GM18519 (cell line): ENCODE results near the gene ACTR5.
"Not testable (repeated sequence)": the region's sequence is repeated elsewhere in the genome, so short reads cannot be mapped to it uniquely, and the experiment has no call there.

Experiments
- ATAC-seq: cut with Tn5 transposase; IDR thresholded peaks from one replicate; pipeline ENCODE4 v1.9.1; 2021; ENCODE audit warnings: mild to moderate bottlenecking, moderate library complexity; ENCODE audit not compliant: unreplicated experiment, low FRiP score

The ACTR5 gene

GRCh38 chr20:38804682-38805501, 56.6 kb downstream of the ACTR5 start:
- ATAC-seq: no peak

GRCh38 chr20:38805502-38805957, 57.3 kb downstream of the ACTR5 start, which contains the start of gene PPP1R16B:
PPP1R16B (plus strand) TSS chr20:38805697; CDS start chr20:38835926, 30,229 bp downstream.
- ATAC-seq: peak; percentile 39

DNA sequence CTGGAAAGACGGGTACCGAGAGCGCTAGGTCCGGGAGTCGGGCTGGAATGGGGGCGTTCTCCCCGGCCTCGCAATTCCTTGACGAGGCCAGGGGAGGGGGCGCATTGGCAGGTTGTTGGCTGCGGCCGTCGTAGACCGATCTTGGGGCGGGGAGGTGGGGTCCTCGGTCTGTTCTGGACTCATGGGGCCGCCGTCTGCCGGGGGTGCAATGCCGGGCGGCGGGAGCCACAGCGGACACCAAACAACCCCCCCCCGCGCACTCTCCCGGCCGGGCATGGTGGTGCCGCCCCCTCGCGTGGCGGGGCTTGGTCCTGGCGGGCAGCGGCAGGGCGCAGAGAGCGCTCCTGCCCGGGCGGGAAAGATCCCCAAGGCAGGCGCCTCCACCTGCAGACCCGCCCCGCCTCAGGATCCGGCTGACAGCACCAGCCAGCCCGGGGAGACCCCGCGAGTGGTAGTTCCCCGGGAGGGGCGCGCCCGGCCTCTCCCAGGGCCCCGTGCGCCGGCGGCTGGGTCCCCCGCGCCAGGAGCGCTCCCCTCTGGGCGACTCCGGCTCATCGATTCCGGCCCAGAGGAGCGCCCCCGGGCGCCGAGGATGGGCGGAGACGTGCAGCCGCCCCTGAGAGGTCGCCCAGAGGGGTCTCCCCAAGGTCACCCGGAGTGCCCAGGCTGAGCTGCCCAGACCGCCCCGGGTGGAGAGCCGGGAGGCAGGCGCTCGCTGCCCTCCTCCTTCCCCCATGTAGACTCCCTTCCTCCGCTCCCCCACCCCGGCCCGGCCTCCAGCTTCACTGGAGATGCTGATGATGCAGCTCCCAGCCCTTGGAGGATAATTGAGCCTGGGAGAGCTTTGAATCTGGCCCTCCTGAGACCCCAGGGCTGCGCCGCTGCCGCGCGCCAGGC, 57.9 kb downstream of the ACTR5 start:
- ATAC-seq: no peak

DNA sequence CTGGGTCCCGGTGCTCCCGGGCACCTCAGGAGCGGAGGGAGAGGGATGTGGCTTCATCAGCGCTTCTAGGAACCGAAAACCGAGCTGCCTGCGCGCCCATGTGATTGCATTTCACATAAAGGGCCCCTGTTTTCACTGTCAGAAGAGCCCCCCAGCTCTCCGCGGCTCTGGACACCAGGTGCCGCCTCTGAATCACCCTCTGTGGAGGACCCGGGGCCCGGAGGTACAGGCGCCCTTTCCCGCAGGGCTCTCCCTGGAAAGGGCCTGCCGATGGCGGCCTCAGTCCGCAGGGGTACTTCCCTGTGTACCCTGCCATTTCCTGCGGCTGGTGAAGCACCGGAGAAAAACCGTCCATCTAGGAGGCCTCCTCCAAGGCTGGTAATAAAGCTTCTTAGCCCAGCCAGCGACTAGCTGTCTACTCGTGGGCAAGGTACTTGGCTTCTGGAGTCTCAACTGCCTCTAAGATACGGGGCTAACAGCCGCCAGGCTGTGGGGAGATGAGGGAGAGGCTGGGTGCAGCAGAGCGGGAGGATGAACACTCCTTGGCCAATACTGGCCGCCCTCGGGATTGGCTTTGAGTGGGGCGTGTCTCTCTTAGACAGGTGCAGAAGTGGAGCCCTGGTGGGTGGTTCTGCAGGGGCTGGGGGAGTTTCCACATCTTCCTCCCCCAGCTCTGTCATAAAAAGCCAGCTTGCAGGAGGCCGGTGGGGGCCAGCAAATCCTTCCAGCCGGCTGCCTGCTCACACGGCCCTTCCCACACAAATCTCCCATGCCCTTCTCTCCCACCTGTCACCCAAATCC, 58.8 kb downstream of the ACTR5 start:
- no peak for ATAC-seq

GRCh38 chr20:38809942-38810341, 61.7 kb downstream of the ACTR5 start:
- no peak for ATAC-seq

GRCh38 chr20:38810926-38811630, 62.8 kb downstream of the ACTR5 start:
- no peak for ATAC-seq

DNA sequence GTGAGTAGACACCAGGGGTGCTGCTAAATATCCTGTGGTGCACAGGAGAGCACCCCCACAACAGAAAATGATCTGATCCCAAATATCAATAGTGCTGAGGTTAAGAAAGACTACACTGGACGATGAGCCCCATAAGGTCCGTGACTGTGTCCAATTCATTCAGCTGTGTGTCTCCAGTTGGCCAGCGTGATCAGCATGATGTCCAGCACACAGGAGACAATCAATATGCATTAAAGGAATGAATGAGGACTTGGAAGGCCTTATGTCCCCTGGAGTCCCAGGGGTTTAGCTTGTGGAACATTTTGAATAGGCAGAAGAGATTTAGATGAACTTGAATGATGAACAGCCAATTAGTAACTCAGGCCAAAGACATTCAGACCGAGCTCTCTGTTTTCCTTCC, 63.5 kb downstream of the ACTR5 start:
- no peak for ATAC-seq

GRCh38 chr20:38812182-38812581, 63.9 kb downstream of the ACTR5 start:
- no peak for ATAC-seq

- ATAC-seq: no peak
Measured at GRCh38 chr20:38812709-38813573, 64.7 kb downstream of the ACTR5 start.

DNA sequence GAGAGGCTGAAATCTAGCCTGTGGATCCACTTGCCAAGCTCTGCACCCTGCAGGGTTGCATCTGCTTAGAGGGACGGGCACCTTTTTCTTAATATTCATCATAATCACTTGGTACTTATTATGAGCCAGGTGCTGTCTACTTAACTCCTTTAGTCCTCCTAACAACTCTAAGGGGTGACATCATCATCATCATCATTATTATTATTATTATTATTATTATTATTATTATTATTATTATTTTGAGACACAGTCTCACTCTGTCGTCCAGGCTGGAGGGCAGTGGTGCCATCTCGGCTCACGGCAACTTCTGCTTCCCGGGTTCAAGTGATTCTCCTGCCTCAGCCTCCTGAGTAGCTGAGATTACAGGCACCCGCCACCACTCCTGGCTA, 65.3 kb downstream of the ACTR5 start:
- not testable (repeated sequence) for ATAC-seq

GRCh38 chr20:38815446-38815845, 67.2 kb downstream of the ACTR5 start:
- no peak for ATAC-seq

DNA sequence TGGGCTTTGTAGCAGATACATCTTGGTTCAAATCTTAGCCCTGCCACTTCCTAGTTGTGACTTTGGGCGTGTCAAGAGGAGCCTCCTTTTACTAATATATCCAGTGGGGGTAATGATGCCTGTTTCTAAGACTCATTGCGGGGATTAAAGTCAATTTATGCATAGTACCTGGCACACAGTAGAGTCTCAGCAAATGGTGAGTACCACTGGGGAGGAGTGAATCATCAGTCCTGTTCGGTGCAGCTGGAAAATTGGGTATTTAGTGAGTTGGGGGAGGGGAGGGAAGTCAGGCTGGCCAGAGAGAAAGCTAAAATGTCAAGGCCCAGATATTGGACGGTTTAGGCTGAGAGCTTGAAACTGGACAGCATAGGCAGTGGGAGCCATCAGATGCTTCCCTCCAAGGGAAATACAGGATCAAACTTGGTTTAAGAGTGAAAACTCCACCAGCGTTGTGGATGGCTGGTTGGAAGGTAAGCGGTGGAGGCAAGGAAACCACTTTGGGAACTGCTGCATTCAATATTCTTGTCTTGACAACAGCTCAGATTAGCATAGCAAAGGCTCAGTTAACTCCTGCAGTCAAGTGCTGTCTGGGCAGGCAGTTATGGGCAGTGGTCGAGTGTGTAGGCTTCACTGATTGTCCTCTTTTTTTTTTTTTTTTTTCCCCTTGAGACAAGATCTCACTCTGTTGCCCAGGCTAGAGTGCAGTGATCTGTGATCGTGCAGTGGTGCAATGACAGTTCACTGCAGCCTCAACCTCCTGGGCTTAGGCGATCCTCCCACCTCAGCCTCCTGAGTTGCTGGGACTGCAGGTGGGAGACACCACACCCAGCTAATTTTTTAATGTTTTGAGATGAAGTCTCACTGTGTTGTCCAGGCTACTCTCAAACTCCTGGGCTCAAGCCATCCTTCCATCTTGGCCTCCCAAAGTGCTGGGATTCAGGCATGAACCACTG, 70.1 kb downstream of the ACTR5 start:
- no peak for ATAC-seq
